Lung (tissue), 12 donors: ENCODE measurements around the gene CCDC88A. TPM values are rescaled to one million over a fixed set of nuclear protein-coding genes. Genes with fewer than 3 reads are reported as not detected.

Source experiments
- ATAC-seq: fragments of 200-7000 bp; cut with Tn5 transposase; one replicate; pipeline ENCODE4 v1.9.1; 2020; ENCODE audit warnings: moderate number of reproducible peaks; ENCODE audit not compliant: insufficient read depth, low FRiP score
- DNase-seq, 3 donors: peaks; one replicate each; pipeline ENCODE4 v3.0.0-alpha.2; 2013 to 2017
- H3K27ac ChIP-seq, 2 donors: one replicate each; pipeline ENCODE4 v1.5.1; 2013; ENCODE audit warnings: mild to moderate bottlenecking in 2 of 2, moderate library complexity in 2 of 2, control low read depth in 1 of 2, inconsistent platforms in 1 of 2, low read depth in 1 of 2, low read length in 1 of 2
- H3K27me3 ChIP-seq, 3 donors: one replicate each; pipeline ENCODE4 v1.5.1; 2013; ENCODE audit warnings: low read length in 2 of 3; ENCODE audit not compliant: control insufficient read depth in 3 of 3, insufficient read depth in 3 of 3
- H3K36me3 ChIP-seq, 4 donors: one replicate each; pipeline ENCODE4 v1.5.1; 2013; ENCODE audit warnings: low read length in 4 of 4, mild to moderate bottlenecking in 1 of 4, moderate library complexity in 1 of 4; ENCODE audit not compliant: control insufficient read depth in 4 of 4, insufficient read depth in 4 of 4
- H3K4me1 ChIP-seq, 5 donors: one replicate each; pipeline ENCODE4 v1.5.1; 2013; ENCODE audit warnings: low read length in 5 of 5, mild to moderate bottlenecking in 2 of 5, moderate library complexity in 1 of 5; ENCODE audit not compliant: control insufficient read depth in 5 of 5, insufficient read depth in 5 of 5
- H3K4me3 ChIP-seq: one replicate; pipeline ENCODE4 v1.5.1; 2013; ENCODE audit warnings: mild to moderate bottlenecking, control low read depth, moderate library complexity
- H3K9ac ChIP-seq, 2 donors: one replicate each; pipeline ENCODE4 v1.5.1; 2013; ENCODE audit warnings: low read length in 2 of 2, control low read depth in 1 of 2; ENCODE audit not compliant: insufficient read depth in 1 of 2
- H3K9me3 ChIP-seq, 4 donors: one replicate each; pipeline ENCODE4 v1.5.1; 2013; ENCODE audit warnings: low read length in 3 of 4, mild to moderate bottlenecking in 1 of 4, moderate library complexity in 1 of 4; ENCODE audit not compliant: control insufficient read depth in 4 of 4, insufficient read depth in 3 of 4
- whole genome bisulfite sequencing, 2 donors: extraction: QIAGEN DNeasy Blood & Tissue Kit; methylation state at CpG; one replicate each; pipeline ENCODE4 v1.1.7; 2013; 5-methylcytosine and 5-hydroxymethylcytosine counted together
- polyA plus RNA-seq, 2 donors: library from polyadenylated mRNA; stranded (reverse); fragments of 200-250 nt; gene quantifications; one replicate each; pipeline ENCODE4 v1.2.1, GENCODE V29; 2013
- total RNA-seq, 2 donors: library from RNA; depleted of rRNA in 1 of 2; stranded (reverse); fragments of >200 nt in 1 of 2; gene quantifications; one replicate each; pipeline ENCODE4 v1.2.1, GENCODE V29; 2014 to 2021
- TF ChIP-seq, protein P1 (sequence below): IDR thresholded peaks from 2 replicates; pipeline ENCODE4 v1.5.1; 2012; ENCODE audit warnings: mild to moderate bottlenecking; ENCODE audit errors: control extremely low read depth, extremely low read depth
- donor health status: control.
- donor health status: control.
- donor health status: Bipolar disorder and iron deficiency.
- donor health status: healthy.
- donor health status: DM: yes; HTN: yes; CAD: no.

The CCDC88A gene
- total and polyA plus RNA-seq, 4 donors = 13.3 to 91.9 (median 61.5) TPM

DNA sequence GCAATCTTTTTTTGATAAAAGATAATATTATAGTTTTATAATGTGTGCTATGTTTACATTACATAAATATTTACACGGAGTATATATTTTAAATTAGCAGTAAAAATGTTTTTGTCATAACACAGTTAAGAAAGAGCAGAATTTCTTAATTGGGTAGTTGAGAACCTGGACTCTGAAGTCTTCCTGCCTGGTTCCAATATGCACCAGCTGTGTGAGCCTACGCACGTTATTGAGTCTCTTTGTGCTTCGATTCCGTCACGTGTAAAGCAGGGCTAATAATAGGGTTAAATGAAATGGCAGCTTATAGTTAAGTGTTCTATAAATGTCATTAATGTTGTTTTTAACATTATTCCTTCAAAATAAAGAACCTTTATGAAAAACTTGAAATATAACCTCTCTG, 1.2 kb upstream of the CCDC88A start:
- Histone ChIP-seq H3K27me3 (no peaks in the 10 kb centered on the region), H3K9ac (peak overlapping the region in 1 of 2 donors; percentile 99), H3K9me3 (no peaks in the 10 kb centered on the region), H3K4me3 (no peak overlapping the region), H3K36me3 (no peaks in the 10 kb centered on the region), H3K27ac (no peak overlapping the region), H3K4me1 (peaks cover 0 to 20% (median 2%) of the 10 kb centered on the region in 5 donors)
- WGBS, 2 donors = 61 to 71% methylated on average over 6 of the region's 6 CpGs
- peak in 2 of 3 donors; percentile 55 to 63 for DNase-seq
- TF ChIP-seq, protein P1, sequence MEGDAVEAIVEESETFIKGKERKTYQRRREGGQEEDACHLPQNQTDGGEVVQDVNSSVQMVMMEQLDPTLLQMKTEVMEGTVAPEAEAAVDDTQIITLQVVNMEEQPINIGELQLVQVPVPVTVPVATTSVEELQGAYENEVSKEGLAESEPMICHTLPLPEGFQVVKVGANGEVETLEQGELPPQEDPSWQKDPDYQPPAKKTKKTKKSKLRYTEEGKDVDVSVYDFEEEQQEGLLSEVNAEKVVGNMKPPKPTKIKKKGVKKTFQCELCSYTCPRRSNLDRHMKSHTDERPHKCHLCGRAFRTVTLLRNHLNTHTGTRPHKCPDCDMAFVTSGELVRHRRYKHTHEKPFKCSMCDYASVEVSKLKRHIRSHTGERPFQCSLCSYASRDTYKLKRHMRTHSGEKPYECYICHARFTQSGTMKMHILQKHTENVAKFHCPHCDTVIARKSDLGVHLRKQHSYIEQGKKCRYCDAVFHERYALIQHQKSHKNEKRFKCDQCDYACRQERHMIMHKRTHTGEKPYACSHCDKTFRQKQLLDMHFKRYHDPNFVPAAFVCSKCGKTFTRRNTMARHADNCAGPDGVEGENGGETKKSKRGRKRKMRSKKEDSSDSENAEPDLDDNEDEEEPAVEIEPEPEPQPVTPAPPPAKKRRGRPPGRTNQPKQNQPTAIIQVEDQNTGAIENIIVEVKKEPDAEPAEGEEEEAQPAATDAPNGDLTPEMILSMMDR = no peak
- ATAC-seq = no peak

DNA sequence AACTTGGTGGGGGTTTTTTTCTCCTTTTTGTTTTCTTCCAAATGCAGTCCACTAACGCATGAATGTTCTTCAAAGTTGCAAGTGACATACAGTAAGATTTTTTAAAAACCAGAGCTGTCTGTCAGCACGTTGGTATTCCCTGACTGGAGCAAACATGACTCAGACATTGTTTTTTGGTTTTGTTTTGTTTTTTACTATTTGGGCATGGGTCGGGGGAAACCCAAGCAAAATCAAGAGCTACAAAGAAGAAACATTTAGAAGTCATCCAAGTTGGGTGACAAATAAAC, 726 bp upstream of the CCDC88A start:
- WGBS, 2 donors = 1 to 3% methylated on average over 3 of the region's 3 CpGs
- TF ChIP-seq, protein P1 = no peak

DNA sequence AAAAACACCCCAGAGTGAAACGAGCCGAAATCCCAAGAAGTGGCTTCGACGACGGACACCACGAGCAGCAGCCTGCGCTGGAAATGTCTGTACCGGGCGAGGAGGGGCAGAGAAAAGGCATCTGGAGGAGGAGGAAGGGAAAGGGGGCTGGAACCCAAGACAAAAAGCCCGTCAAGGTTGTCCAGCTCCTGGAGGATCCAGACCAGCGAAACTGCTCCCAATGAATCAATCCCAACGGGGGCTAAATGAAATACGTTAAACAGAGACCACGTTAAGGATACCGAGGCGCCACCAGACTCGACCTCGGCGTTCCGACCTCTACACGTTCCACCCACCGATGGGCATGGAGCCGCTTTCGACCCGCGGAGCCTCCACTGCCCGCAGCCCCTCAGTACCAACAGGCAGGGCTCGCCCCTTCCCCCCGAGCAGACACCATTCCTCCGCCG, 400 bp downstream of the CCDC88A start:
- H3K9me3 ChIP-seq = peaks cover 0 to 2% (median 0%) of the 10 kb centered on the region in 4 donors
- ATAC-seq = no peak
- H3K27ac ChIP-seq = peak overlapping the region; percentile 81 to 92
- peak overlapping the region; percentile 80 to 97 for H3K9ac ChIP-seq
- DNase-seq = peak; percentile 67 to 86 (median 78)
- peaks cover 0 to 5% (median 0%) of the 10 kb centered on the region in 4 donors for H3K36me3 ChIP-seq
- H3K27me3 ChIP-seq = no peaks in the 10 kb centered on the region
- TF ChIP-seq, protein P1 = no peak
- peak overlapping the region; percentile 94 for H3K4me3 ChIP-seq
- peaks cover 0 to 20% (median 0%) of the 10 kb centered on the region in 5 donors for H3K4me1 ChIP-seq
- WGBS, 2 donors = 1% methylated on average over 20 to 31 of the region's 31 CpGs

More for the DNA sequence above, 726 bp upstream of the CCDC88A start:
- Histone ChIP-seq H3K9me3 (peaks cover 0 to under 1% (median 0%) of the 10 kb centered on the region in 4 donors), H3K27ac (peak overlapping the region; percentile 42 to 55), H3K9ac (peak overlapping the region; percentile 41 to 99), H3K27me3 (no peaks in the 10 kb centered on the region), H3K36me3 (peaks cover 0 to 2% (median 0%) of the 10 kb centered on the region in 4 donors), H3K4me1 (peaks cover 0 to 20% (median 0%) of the 10 kb centered on the region in 5 donors), H3K4me3 (peak overlapping the region; percentile 39)
- ATAC-seq (no peak), DNase-seq (no peak)
